HG03460 (cell line): ENCODE data around the gene ZKSCAN3.
A peak's percentile ranks its signal among the peaks of the same experiment; 100 is the strongest.
"Not testable (repeated sequence)": the region's sequence is repeated elsewhere in the genome, so short reads cannot be mapped to it uniquely, and the experiment has no call there.

Experiments
- ATAC-seq: cut with Tn5 transposase; IDR thresholded peaks from one replicate; pipeline ENCODE4 v1.9.1; 2021; ENCODE audit not compliant: unreplicated experiment

The ZKSCAN3 gene

GRCh38 chr6:28340310-28341095, 9.2 kb upstream of the ZKSCAN3 start:
- no peak for ATAC-seq

- no peak for ATAC-seq
Measured at GRCh38 chr6:28343898-28344677, 5.7 kb upstream of the ZKSCAN3 start.

GRCh38 chr6:28345201-28345600, 4.5 kb upstream of the ZKSCAN3 start:
- ATAC-seq = no peak

GRCh38 chr6:28347119-28347518, 2.6 kb upstream of the ZKSCAN3 start:
- ATAC-seq = no peak

- ATAC-seq = peak; percentile 8
Measured at GRCh38 chr6:28349344-28349891, 329 bp upstream of the ZKSCAN3 start.

- no peak for ATAC-seq
Measured at GRCh38 chr6:28351087-28351486, 1.3 kb downstream of the ZKSCAN3 start.

GRCh38 chr6:28351493-28351925, 1.8 kb downstream of the ZKSCAN3 start:
- no peak for ATAC-seq

GRCh38 chr6:28353356-28353755, 3.6 kb downstream of the ZKSCAN3 start:
- no peak for ATAC-seq

- no peak for ATAC-seq
Measured at GRCh38 chr6:28353981-28354676, 4.4 kb downstream of the ZKSCAN3 start.

GRCh38 chr6:28354688-28355554, 5.2 kb downstream of the ZKSCAN3 start:
- ATAC-seq = no peak

- peak; percentile 57 for ATAC-seq
Measured at GRCh38 chr6:28355743-28356665, 6.3 kb downstream of the ZKSCAN3 start.

- no peak for ATAC-seq
Measured at GRCh38 chr6:28356666-28357020, 6.9 kb downstream of the ZKSCAN3 start.

GRCh38 chr6:28357036-28357435, 7.3 kb downstream of the ZKSCAN3 start:
- no peak for ATAC-seq

- not testable (repeated sequence) for ATAC-seq
Measured at GRCh38 chr6:28359562-28359961, 9.8 kb downstream of the ZKSCAN3 start.

- ATAC-seq = no peak
Measured at GRCh38 chr6:28360961-28361360, 11.2 kb downstream of the ZKSCAN3 start.

- not testable (repeated sequence) for ATAC-seq
Measured at GRCh38 chr6:28365590-28365989, 15.8 kb downstream of the ZKSCAN3 start.

GRCh38 chr6:28368522-28368921, 18.8 kb downstream of the ZKSCAN3 start:
- no peak for ATAC-seq

- ATAC-seq = no peak
Measured at GRCh38 chr6:28369463-28369862, 19.7 kb downstream of the ZKSCAN3 start.

GRCh38 chr6:28370440-28370839, 20.7 kb downstream of the ZKSCAN3 start:
- ATAC-seq = no peak
